GM19324 (cell line): Measurements from ENCODE around the gene PGM5.

ENCODE experiments used
- ATAC-seq: cut with Tn5 transposase; IDR thresholded peaks from one replicate; pipeline ENCODE4 v1.9.1; 2021; ENCODE audit warnings: mild to moderate bottlenecking, moderate library complexity; ENCODE audit not compliant: unreplicated experiment, low FRiP score

Gene PGM5

DNA sequence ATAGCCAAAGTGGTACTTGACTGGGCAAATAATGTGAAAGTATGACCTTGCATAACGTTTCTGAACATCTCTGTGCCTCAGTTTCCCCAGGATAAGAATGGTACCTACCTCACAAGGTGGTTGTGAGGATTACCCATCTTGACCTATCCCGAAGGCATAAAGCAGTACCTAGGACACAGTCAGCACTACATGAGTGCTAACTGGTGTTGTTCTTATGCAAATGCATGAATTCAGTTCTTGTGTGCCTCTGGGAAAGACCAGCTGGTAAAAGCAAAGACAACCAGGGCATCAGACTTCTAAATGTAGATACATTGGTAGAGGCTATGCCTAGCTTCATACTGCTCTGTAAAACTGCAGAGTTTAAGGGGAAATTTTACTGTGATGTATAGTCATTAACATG lies 206.1 kb downstream of the PGM5 start:
- ATAC-seq: no peak

DNA sequence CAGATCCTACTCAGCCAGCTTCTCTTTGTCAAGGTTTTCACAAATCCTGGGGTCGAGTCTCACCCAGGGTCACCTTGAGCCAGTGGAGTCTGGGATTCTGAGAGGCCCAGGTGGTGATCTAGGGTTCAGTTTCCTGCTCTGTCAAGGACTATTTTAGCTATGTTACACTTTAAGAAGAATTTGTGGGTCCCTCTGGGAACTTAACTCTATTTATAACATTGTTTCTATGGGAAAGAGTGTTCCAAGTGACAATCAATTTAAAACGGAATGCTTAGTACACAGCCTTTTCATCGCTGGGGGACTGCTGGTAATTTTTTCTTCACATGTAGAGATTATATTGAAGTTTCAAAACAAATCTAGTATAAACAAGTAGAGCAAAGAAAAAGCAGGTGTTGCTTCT lies 211.2 kb downstream of the PGM5 start:
- ATAC-seq: no peak

- no peak for ATAC-seq
These were observed 217.7 kb downstream of the PGM5 start for GRCh38 chr9:68574150-68574549.

DNA sequence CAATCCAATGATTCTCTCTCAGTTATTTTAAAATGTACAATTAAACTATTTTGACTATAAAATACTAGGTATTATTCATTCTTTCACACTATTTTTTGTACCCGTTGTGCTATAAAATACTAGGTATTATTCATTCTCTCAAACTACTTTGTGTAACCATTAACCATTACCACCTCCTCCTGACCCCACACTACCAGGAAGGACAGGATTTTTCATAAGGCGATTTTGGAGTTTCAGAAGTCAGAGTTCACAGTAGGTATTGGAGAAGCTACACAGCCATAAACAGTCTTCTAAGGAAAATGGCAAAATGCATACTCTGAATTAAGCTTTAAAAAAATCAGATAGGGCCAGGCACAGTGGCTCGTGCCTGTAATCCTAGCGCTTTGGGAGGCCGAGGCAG lies 219.4 kb downstream of the PGM5 start:
- ATAC-seq: no peak

GRCh38 chr9:68577774-68578591 lies 221.6 kb downstream of the PGM5 start:
- ATAC-seq: no peak
